ENCODE data around the gene TAL1.
A peak's percentile ranks its signal among the peaks of the same experiment; 100 is the strongest.

Gene TAL1

DNA sequence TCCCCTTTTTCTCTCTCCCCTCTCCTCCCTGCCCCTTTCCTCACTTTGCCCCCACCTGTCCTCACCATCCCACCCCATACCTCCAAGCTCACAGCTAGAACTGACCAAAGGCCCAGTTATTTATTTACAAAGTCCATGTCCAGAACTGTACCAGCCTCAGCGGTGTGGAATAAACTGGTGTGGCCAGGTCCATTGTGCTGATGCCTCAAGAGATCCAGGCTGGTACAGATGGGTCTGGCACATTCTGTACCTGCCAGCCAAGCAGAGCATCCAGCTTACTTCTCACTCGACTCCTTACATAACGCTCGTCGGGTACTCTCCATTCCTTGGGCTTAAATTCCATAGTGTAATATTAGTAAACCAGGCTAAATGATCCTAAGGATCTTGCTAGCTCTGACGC lies 54.0 kb downstream of the TAL1 start:
- FAIRE-seq, result no peak

DNA sequence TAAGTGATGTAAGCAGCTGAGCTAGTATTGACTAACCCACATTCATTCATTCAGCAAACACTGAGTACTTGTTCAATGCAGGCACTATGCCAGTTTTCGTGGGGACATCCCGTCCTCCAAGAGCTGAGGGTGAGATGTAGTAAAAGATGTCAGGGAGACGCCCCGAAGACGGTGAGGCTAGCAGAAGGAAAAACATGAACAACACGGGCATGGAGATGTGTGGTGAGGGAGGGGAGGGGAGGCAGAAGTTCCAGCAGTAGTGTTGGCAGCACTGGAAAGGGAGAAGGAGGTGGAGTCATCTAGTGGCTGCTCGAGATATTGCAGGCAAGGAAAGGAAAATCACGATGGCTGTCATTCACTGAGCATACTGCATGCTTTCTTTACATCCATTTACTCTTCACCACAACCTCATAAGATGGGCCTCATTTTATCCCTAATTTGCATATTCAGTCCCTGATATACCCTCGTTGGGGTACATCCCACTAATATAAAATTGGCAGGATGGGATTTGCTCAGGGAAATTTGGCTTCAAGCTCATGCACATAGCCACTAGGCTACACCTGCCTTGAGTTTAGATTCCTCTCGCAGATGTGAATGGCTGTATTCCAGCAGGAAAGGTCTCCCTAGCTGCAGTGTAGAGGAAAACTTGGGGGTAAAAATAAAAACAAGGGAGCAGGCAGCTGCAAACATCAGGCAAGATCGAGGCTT lies 56.6 kb downstream of the TAL1 start:
- FAIRE-seq (peak; percentile 67), DNase-seq (ENCODE audit: insufficient read length, low spot score) (peak; percentile 57)

More for the DNA sequence above, 54.0 kb downstream of the TAL1 start:
- DNase-seq (ENCODE audit: insufficient read length, low spot score), result no peak

DNA sequence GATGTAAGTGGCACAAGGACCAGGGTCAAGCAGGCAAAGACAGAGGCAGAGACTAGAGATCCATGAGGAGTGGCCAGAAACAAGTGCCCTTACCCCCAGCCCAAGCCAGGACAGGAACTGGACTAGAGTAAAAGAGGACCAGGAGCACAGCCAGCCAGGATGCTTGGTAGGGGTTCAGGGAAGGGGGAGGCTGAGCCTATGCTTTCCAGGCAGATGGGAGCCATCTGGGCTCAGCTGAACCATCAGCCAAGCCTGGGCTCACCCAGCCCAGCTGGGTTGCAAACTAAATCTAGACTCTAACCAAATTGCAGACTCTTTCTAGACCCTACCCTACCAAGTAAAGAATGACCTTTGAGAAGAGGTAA lies 57.4 kb downstream of the TAL1 start:
- FAIRE-seq, result no peak
- DNase-seq (ENCODE audit: insufficient read length, low spot score), result no peak

DNA sequence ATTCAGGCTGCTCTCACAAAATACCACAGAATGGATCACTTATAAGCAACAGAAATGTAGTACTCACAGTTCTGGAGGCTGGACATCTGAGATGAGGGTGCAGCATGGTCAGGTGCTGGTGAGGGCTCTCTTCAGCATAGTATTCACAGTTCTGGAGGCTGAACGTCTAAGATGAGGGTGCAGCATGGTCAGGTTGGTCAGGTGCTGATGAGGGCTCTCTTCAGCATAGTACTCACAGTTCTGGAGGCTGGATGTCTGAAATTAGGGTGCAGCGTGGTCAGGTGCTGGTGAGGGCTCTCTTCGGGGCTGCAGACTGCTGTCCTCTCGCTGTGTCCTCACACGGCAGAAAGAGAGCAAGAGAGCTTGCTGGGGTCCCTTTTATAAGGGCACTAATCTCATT lies 59.2 kb downstream of the TAL1 start:
- DNase-seq (ENCODE audit: insufficient read length, low spot score) (no peak), FAIRE-seq (no peak)

All from GM19239 (cell line).